CD4-positive, alpha-beta T cell treated with Interleukin-15 for 4 hours (primary cell): ENCODE measurements around the gene C6orf47.

Source experiments
- DNase-seq: peaks from one replicate; pipeline ENCODE4 v3.0.0-alpha.2; 2020; ENCODE audit warnings: low spot score

Gene C6orf47

DNA sequence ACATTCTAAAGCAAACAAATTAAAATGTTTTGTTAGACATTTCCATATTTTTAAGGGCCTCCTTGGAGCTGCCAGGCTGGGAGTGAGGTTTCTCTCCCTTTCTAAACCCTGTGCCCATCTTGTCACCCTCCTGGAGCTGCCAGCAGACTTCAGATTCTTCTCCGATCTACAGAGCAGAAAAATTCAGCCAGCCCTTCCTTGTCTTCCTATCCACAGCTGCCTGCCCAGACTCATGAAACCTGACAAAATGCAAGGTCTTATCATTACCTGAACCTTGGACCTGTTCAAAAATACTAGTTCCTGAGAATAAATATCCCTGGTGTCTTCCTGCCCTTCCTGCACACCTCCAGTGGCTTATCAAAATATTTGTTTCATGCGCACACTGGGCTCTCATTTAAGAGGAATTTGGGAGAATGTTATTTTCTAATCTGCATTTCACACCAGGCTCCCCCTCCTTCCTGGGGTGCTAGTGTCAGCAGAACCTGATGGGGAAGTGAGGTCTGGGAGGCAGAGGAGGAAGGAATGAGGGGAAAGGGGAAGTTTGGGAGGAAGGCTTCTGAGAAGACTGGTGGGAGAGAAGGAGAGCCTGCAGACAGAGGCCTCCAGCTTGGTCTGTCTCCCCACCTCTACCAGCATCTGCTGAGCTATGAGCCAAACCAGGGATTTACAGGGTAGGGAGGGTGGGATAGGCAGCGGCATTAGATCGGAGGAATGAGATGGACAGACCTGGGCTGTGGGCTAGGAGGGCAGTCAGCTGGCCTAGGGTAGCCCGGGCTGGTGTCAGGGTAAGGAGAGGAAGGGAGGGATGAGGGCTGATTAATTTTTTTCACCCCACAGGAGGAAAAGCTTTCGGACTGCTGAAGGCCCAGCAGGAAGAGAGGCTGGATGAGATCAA, 45.6 kb downstream of the C6orf47 start, which contains the start of gene AIF1:
TSS of gene AIF1 (plus strand) at position 551 of the 895 bp plus-strand sequence. CDS start at position 647, 96 bp downstream.
- no peak for DNase-seq

DNA sequence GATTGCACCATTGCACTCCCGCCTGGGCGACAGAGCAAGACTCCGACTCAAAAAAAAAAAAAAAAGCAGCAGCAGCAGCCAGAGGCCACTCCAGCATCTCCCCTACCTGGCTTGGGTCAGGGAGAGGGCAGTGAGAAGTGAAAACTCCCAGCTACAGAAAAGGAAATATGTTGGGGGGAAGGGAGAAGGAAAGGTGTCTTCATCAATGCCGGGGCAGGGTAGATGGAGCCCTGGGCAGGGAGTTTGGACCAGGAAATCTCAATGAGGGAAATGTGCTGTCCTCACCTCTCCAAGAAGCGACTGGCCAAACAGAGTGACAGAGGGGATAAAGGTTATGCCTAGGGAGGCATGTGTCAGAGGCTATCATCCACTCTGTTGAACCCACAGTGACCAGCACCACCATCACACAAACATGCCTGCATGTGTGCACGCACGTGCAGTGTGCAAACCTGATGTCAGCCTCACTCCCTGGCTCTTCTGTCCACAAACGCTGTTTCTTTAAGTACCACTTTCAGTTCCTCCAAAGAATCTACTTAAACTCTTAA, 46.4 kb downstream of the C6orf47 start:
- DNase-seq, result no peak

DNA sequence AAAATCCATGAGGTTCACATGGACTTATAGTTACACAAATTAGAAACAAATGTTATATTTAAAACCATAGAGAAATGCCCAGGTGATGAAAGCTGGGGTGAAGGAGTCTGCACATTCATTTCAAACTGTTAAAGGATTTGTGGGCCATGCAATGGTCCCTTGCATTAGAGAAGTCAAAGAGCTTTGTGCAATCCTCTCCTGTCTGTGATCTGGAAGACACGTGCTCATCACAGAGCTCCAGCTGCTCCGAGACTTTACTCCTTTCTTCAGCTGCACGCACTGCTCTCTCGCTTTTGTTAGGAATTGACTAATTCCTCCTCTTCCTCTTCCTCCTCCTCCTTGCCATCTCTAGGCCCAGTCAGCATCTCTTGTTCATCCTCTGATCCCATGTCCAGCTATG, 49.6 kb downstream of the C6orf47 start:
- no peak for DNase-seq

DNA sequence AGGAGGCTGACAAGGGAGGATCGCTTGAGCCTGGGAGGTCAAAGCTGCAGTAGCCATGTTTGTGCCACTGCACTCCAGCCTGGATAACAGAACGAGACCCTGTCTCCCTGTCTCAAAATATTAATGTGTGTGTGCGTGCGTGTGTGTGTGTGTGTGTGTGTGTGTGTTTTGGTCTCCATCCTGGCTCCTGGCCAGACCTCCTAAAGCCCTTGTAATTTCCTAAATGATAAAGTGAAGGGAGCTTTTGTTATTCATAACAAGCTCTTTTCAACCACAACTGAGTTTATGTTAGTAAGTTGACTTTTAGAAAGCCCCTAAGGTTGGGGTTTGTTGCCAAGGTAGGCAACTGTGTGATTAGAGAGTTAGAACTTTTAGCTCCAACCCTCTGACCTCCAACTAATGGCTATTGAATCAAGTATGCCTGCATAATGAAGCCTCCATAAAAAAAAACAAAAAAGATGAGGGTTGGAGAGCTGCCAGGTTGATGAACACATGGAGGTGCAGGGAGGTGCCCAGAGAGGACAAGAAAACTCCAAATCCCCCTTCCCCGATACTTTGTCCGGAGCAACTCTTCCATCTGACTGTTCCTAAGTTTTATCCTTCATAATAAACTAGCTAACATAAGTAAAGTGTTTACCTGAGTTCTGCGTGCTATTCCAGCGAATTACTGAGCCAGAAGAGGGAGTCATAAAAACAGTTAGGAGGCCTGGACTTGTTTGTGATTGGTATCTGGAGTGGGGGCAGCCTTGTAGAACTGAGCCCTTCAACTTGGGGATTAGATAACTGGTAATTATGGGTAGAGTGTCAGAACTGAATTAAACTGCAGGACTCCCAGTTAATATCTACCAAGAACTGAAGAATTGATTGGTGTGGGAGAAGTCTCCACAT, 50.8 kb downstream of the C6orf47 start:
- DNase-seq, result no peak
